B cell (primary cell): ENCODE results near the gene MCM6.

Experiments used
- EZH2 ChIP-seq: IDR thresholded peaks from 2 replicates; pipeline ENCODE4 v1.6.1; 2012; ENCODE audit warnings: borderline replicate concordance, low read depth, mild to moderate bottlenecking, moderate library complexity, low read length; ENCODE audit not compliant: insufficient read depth, poor library complexity, severe bottlenecking
- TF ChIP-seq, protein P1 (sequence below): fragments of 200-600 bp; IDR thresholded peaks from one replicate; pipeline ENCODE4 v1.8.0; 2022; ENCODE audit warnings: antibody characterized with exemption, mild to moderate bottlenecking

DNA sequence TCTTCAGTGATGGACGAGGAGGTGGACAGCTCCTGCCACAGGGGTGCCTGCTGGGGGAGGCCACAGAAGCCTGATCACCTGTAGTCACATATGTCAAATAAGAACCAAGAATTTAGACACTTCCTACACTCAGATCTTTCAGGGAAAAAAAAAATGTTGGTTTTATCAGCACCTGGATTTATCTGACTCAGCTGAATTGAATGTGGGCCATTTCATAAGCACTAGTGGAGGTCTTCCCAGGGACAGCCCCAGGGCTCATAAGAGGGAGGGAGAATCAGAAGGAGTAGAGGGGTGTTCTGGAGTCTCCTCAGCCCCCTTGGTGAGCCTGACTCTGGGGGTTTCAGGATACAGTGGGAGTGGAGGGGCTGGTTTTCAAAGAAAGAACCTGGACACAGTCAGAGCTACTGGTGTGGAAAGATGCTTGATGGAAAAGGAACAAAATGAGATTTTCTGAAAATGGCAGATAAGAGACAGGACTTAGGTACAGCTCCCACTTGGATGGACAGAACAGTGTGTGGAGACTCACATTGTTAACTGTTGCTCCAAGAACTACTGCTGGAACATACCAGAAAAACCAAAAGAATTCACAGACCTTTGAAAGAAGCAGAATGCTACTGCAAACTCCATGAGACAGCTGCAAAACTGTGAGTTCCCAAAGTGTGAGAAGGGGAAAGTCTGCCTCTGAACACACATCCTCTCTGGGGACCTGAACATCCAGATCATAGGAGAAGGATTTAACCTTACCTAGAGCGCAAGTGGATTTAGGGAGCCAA lies 84.6 kb downstream of the MCM6 start:
- TF ChIP-seq, protein P1, sequence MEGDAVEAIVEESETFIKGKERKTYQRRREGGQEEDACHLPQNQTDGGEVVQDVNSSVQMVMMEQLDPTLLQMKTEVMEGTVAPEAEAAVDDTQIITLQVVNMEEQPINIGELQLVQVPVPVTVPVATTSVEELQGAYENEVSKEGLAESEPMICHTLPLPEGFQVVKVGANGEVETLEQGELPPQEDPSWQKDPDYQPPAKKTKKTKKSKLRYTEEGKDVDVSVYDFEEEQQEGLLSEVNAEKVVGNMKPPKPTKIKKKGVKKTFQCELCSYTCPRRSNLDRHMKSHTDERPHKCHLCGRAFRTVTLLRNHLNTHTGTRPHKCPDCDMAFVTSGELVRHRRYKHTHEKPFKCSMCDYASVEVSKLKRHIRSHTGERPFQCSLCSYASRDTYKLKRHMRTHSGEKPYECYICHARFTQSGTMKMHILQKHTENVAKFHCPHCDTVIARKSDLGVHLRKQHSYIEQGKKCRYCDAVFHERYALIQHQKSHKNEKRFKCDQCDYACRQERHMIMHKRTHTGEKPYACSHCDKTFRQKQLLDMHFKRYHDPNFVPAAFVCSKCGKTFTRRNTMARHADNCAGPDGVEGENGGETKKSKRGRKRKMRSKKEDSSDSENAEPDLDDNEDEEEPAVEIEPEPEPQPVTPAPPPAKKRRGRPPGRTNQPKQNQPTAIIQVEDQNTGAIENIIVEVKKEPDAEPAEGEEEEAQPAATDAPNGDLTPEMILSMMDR, result no peak
- TF ChIP-seq EZH2, result no peak
